ENCODE results near the gene DCAF5. TPM values are rescaled to one million over a fixed set of nuclear protein-coding genes. Genes with fewer than 3 reads are reported as not detected.
"Not testable (repeated sequence)": the region's sequence is repeated elsewhere in the genome, so short reads cannot be mapped to it uniquely, and the experiment has no call there.

DCAF5 gene
- total RNA-seq, 1 experiment from 2014 or later = 45.5 TPM

DNA sequence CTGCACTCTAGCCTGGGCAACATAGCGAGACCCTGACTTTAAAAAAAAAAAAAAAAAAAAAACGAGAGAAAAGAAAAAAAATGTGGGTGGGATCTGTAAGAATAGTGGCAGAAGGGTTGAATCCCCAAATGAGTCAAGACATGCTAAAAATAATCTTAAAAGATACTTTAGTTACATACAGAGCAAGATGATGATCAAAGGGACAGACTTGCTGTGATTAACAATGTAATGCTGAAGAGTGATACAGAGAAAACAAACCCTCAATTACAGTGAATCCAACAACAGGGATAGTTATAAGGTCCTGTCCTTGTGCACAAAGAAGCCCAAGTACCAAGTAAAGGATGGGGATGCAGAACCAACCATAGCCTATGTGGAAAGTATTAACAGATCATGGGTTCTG, 80.3 kb downstream of the DCAF5 start:
- no peak overlapping the region for H3K4me3 ChIP-seq (ENCODE audit: low read length)
- H2AFZ ChIP-seq (ENCODE audit: low read length) = no peak overlapping the region
- peaks cover 13% of the 10 kb centered on the region; the same call in 1 of the 2 replicates for H3K36me3 ChIP-seq (ENCODE audit: insufficient read depth, low read length)
- no peak overlapping the region for H3K4me2 ChIP-seq (ENCODE audit: low read depth, low read length, poor library complexity, severe bottlenecking)
- no peaks in the 10 kb centered on the region for H4K20me1 ChIP-seq (ENCODE audit: insufficient read depth, low read depth, low read length)
- no peak overlapping the region for H3K9ac ChIP-seq (ENCODE audit: low read length)
- no peak overlapping the region for H3K27ac ChIP-seq (ENCODE audit: low read length)
- H3K27me3 ChIP-seq (ENCODE audit: low read length) = no peaks in the 10 kb centered on the region
- H3K9me3 ChIP-seq (ENCODE audit: low read length) = no peaks in the 10 kb centered on the region
- H3K4me1 ChIP-seq (ENCODE audit: low read length) = peaks cover 6% of the 10 kb centered on the region; the same call in 1 of the 2 replicates
- 0 out of 2 replicates have a peak, but pooled peaks cover 10% of the 10 kb centered on the region for H3K79me2 ChIP-seq (ENCODE audit: low read length)
- H3K9me2 ChIP-seq (replicated peaks; ENCODE audit: insufficient read depth, low read length) = no peaks in the 10 kb centered on the region
- no peak for DNase-seq

DNA sequence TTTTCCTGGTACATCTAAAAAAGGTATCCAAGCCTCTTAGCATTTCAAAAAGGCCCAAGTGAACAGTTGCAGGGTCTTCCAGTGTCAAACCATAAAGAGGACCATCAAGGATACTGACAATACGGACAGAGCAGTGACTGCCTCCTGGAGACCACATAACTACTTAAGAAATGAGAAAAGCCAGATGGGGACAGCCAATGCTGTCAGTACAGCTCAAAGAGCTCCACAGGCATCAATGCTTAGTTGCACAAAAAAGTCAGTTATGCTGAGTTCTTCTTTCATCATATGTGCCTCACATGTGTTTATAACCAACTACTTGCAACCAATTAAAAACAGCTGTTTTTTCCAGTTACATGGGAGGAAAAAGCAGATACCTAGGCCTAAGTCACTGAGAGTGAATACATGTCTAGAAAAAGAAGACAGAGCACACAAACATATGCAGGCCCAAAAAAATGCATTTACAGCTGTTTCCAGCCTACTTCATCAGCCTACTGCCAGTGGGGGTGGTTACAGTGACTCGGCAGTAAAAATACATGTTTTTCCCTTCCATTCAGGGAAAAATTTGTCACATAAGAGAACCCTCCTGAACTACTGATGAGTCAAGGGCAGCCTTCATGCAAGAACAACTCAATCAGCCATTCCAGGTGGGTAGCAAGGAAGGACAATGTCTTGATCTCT, 84.0 kb downstream of the DCAF5 start:
- Histone ChIP-seq H2AFZ (ENCODE audit: low read length) (no peak overlapping the region), H3K4me1 (ENCODE audit: low read length) (peaks cover 7% of the 10 kb centered on the region), H3K4me2 (ENCODE audit: low read depth, low read length, poor library complexity, severe bottlenecking) (no peak overlapping the region), H3K4me3 (ENCODE audit: low read length) (no peak overlapping the region), H4K20me1 (ENCODE audit: insufficient read depth, low read depth, low read length) (no peaks in the 10 kb centered on the region), H3K9me2 (replicated peaks; ENCODE audit: insufficient read depth, low read length) (no peaks in the 10 kb centered on the region), H3K9me3 (ENCODE audit: low read length) (no peaks in the 10 kb centered on the region), H3K36me3 (ENCODE audit: insufficient read depth, low read length) (peaks cover 8% of the 10 kb centered on the region; the same call in 1 of the 2 replicates), H3K9ac (ENCODE audit: low read length) (no peak overlapping the region), H3K79me2 (ENCODE audit: low read length) (0 out of 2 replicates have a peak, but pooled peaks cover 3% of the 10 kb centered on the region), H3K27ac (ENCODE audit: low read length) (no peak overlapping the region), H3K27me3 (ENCODE audit: low read length) (no peaks in the 10 kb centered on the region)
- no peak for DNase-seq

- Histone ChIP-seq H3K9me3 (ENCODE audit: low read length) (no peaks in the 10 kb centered on the region), H3K27ac (ENCODE audit: low read length) (no peak overlapping the region), H3K4me3 (ENCODE audit: low read length) (no peak overlapping the region), H3K79me2 (ENCODE audit: low read length) (0 out of 2 replicates have a peak, but pooled peaks cover 3% of the 10 kb centered on the region), H3K36me3 (ENCODE audit: insufficient read depth, low read length) (peaks cover 5% of the 10 kb centered on the region), H3K9me2 (replicated peaks; ENCODE audit: insufficient read depth, low read length) (no peaks in the 10 kb centered on the region), H3K4me2 (ENCODE audit: low read depth, low read length, poor library complexity, severe bottlenecking) (no peak overlapping the region), H3K9ac (ENCODE audit: low read length) (no peak overlapping the region), H3K4me1 (ENCODE audit: low read length) (peaks cover 7% of the 10 kb centered on the region), H4K20me1 (ENCODE audit: insufficient read depth, low read depth, low read length) (no peaks in the 10 kb centered on the region), H2AFZ (ENCODE audit: low read length) (no peak overlapping the region), H3K27me3 (ENCODE audit: low read length) (no peaks in the 10 kb centered on the region)
- DNase-seq = no peak
Measured at GRCh38 chr14:69066396-69067171, 86.3 kb downstream of the DCAF5 start.

GRCh38 chr14:69065934-69066333, 87.0 kb downstream of the DCAF5 start:
- H3K27me3 ChIP-seq (ENCODE audit: low read length); H3K9me3 ChIP-seq (ENCODE audit: low read length); H3K4me3 ChIP-seq (ENCODE audit: low read length); DNase-seq; H3K9me2 ChIP-seq (replicated peaks; ENCODE audit: insufficient read depth, low read length); H3K4me2 ChIP-seq (ENCODE audit: low read depth, low read length, poor library complexity, severe bottlenecking); H3K36me3 ChIP-seq (ENCODE audit: insufficient read depth, low read length); H3K27ac ChIP-seq (ENCODE audit: low read length); H4K20me1 ChIP-seq (ENCODE audit: insufficient read depth, low read depth, low read length); H3K79me2 ChIP-seq (ENCODE audit: low read length); H3K4me1 ChIP-seq (ENCODE audit: low read length); H3K9ac ChIP-seq (ENCODE audit: low read length); H2AFZ ChIP-seq (ENCODE audit: low read length): not testable (repeated sequence)

DNA sequence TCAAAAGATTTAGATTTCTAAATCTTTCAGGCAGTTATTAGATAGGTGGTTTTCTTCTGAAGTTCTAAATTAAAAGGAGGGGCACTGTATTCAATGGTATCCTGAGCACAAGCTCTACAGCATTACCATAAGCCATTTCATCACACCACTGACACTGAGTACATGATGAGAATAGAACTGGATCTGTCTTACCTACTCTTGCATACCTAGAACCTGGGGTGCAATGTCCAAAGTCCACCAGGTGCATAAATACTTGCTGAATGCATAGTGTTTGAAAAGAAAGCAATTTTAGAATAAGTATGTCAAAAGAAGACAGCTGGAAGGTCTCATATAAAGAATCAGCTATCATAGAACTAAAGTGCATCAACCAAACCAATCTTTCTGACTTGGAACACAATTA, 88.3 kb downstream of the DCAF5 start:
- Histone ChIP-seq H3K9ac (ENCODE audit: low read length) (no peak overlapping the region), H3K79me2 (ENCODE audit: low read length) (no peaks in the 10 kb centered on the region), H4K20me1 (ENCODE audit: insufficient read depth, low read depth, low read length) (no peaks in the 10 kb centered on the region), H3K9me2 (replicated peaks; ENCODE audit: insufficient read depth, low read length) (no peaks in the 10 kb centered on the region), H3K9me3 (ENCODE audit: low read length) (no peaks in the 10 kb centered on the region), H3K4me3 (ENCODE audit: low read length) (no peak overlapping the region), H3K4me2 (ENCODE audit: low read depth, low read length, poor library complexity, severe bottlenecking) (no peak overlapping the region), H2AFZ (ENCODE audit: low read length) (no peak overlapping the region), H3K27ac (ENCODE audit: low read length) (no peak overlapping the region), H3K36me3 (ENCODE audit: insufficient read depth, low read length) (peaks cover 10% of the 10 kb centered on the region), H3K27me3 (ENCODE audit: low read length) (no peaks in the 10 kb centered on the region), H3K4me1 (ENCODE audit: low read length) (peaks cover 7% of the 10 kb centered on the region)
- no peak for DNase-seq

- Histone ChIP-seq H2AFZ (ENCODE audit: low read length) (no peak overlapping the region), H4K20me1 (ENCODE audit: insufficient read depth, low read depth, low read length) (no peaks in the 10 kb centered on the region), H3K27me3 (ENCODE audit: low read length) (no peaks in the 10 kb centered on the region), H3K27ac (ENCODE audit: low read length) (no peak overlapping the region), H3K4me3 (ENCODE audit: low read length) (no peak overlapping the region), H3K79me2 (ENCODE audit: low read length) (no peaks in the 10 kb centered on the region), H3K9ac (ENCODE audit: low read length) (no peak overlapping the region), H3K4me2 (ENCODE audit: low read depth, low read length, poor library complexity, severe bottlenecking) (no peak overlapping the region), H3K4me1 (ENCODE audit: low read length) (peaks cover 5% of the 10 kb centered on the region; the same call in 1 of the 2 replicates), H3K9me2 (replicated peaks; ENCODE audit: insufficient read depth, low read length) (no peaks in the 10 kb centered on the region), H3K36me3 (ENCODE audit: insufficient read depth, low read length) (peaks cover 15% of the 10 kb centered on the region), H3K9me3 (ENCODE audit: low read length) (no peaks in the 10 kb centered on the region)
- DNase-seq = no peak
Measured at GRCh38 chr14:69059658-69060623, 93.0 kb downstream of the DCAF5 start.

GRCh38 chr14:69055999-69056788, 96.7 kb downstream of the DCAF5 start:
- H2AFZ ChIP-seq (ENCODE audit: low read length) = no peak overlapping the region
- peaks cover 24% of the 10 kb centered on the region for H3K4me1 ChIP-seq (ENCODE audit: low read length)
- H3K9ac ChIP-seq (ENCODE audit: low read length) = no peak overlapping the region
- no peaks in the 10 kb centered on the region for H3K9me2 ChIP-seq (replicated peaks; ENCODE audit: insufficient read depth, low read length)
- no peak overlapping the region for H3K4me2 ChIP-seq (ENCODE audit: low read depth, low read length, poor library complexity, severe bottlenecking)
- H4K20me1 ChIP-seq (ENCODE audit: insufficient read depth, low read depth, low read length) = peaks cover 15% of the 10 kb centered on the region
- no peaks in the 10 kb centered on the region for H3K27me3 ChIP-seq (ENCODE audit: low read length)
- peaks cover 20% of the 10 kb centered on the region for H3K36me3 ChIP-seq (ENCODE audit: insufficient read depth, low read length)
- H3K9me3 ChIP-seq (ENCODE audit: low read length) = no peaks in the 10 kb centered on the region
- H3K27ac ChIP-seq (ENCODE audit: low read length) = no peak overlapping the region
- DNase-seq = peak; percentile 65
- H3K79me2 ChIP-seq (ENCODE audit: low read length) = no peaks in the 10 kb centered on the region
- no peak overlapping the region for H3K4me3 ChIP-seq (ENCODE audit: low read length)

Data from Karpas-422 (cell line).